Lung (tissue), 12 donors: ENCODE data around the gene SRP54. TPM values are rescaled to one million over a fixed set of nuclear protein-coding genes. Genes with fewer than 3 reads are reported as not detected.

ENCODE experiments used
- ATAC-seq: fragments of 200-7000 bp; cut with Tn5 transposase; one replicate; pipeline ENCODE4 v1.9.1; 2020; ENCODE audit warnings: moderate number of reproducible peaks; ENCODE audit not compliant: insufficient read depth, low FRiP score
- DNase-seq, 3 donors: peaks; one replicate each; pipeline ENCODE4 v3.0.0-alpha.2; 2013 to 2017
- H3K27ac ChIP-seq, 2 donors: one replicate each; pipeline ENCODE4 v1.5.1; 2013; ENCODE audit warnings: mild to moderate bottlenecking in 2 of 2, moderate library complexity in 2 of 2, control low read depth in 1 of 2, inconsistent platforms in 1 of 2, low read depth in 1 of 2, low read length in 1 of 2
- H3K27me3 ChIP-seq, 3 donors: one replicate each; pipeline ENCODE4 v1.5.1; 2013; ENCODE audit warnings: low read length in 2 of 3; ENCODE audit not compliant: control insufficient read depth in 3 of 3, insufficient read depth in 3 of 3
- H3K36me3 ChIP-seq, 4 donors: one replicate each; pipeline ENCODE4 v1.5.1; 2013; ENCODE audit warnings: low read length in 4 of 4, mild to moderate bottlenecking in 1 of 4, moderate library complexity in 1 of 4; ENCODE audit not compliant: control insufficient read depth in 4 of 4, insufficient read depth in 4 of 4
- H3K4me1 ChIP-seq, 5 donors: one replicate each; pipeline ENCODE4 v1.5.1; 2013; ENCODE audit warnings: low read length in 5 of 5, mild to moderate bottlenecking in 2 of 5, moderate library complexity in 1 of 5; ENCODE audit not compliant: control insufficient read depth in 5 of 5, insufficient read depth in 5 of 5
- H3K4me3 ChIP-seq: one replicate; pipeline ENCODE4 v1.5.1; 2013; ENCODE audit warnings: mild to moderate bottlenecking, control low read depth, moderate library complexity
- H3K9ac ChIP-seq, 2 donors: one replicate each; pipeline ENCODE4 v1.5.1; 2013; ENCODE audit warnings: low read length in 2 of 2, control low read depth in 1 of 2; ENCODE audit not compliant: insufficient read depth in 1 of 2
- H3K9me3 ChIP-seq, 4 donors: one replicate each; pipeline ENCODE4 v1.5.1; 2013; ENCODE audit warnings: low read length in 3 of 4, mild to moderate bottlenecking in 1 of 4, moderate library complexity in 1 of 4; ENCODE audit not compliant: control insufficient read depth in 4 of 4, insufficient read depth in 3 of 4
- WGBS, 2 donors: extraction: QIAGEN DNeasy Blood & Tissue Kit; methylation state at CpG; one replicate each; pipeline ENCODE4 v1.1.7; 2013; 5-methylcytosine and 5-hydroxymethylcytosine counted together
- polyA plus RNA-seq, 2 donors: library from polyadenylated mRNA; stranded (reverse); fragments of 200-250 nt; gene quantifications; one replicate each; pipeline ENCODE4 v1.2.1, GENCODE V29; 2013
- total RNA-seq, 2 donors: library from RNA; depleted of rRNA in 1 of 2; stranded (reverse); fragments of >200 nt in 1 of 2; gene quantifications; one replicate each; pipeline ENCODE4 v1.2.1, GENCODE V29; 2014 to 2021
- TF ChIP-seq, protein P1 (sequence below): IDR thresholded peaks from 2 replicates; pipeline ENCODE4 v1.5.1; 2012; ENCODE audit warnings: mild to moderate bottlenecking; ENCODE audit errors: control extremely low read depth, extremely low read depth
- donor health status: control.
- donor health status: control.
- donor health status: Bipolar disorder and iron deficiency.
- donor health status: healthy.
- donor health status: DM: yes; HTN: yes; CAD: no.

SRP54 gene
- total and polyA plus RNA-seq, 4 donors, result 24.5 to 92.8 (median 44.8) TPM

DNA sequence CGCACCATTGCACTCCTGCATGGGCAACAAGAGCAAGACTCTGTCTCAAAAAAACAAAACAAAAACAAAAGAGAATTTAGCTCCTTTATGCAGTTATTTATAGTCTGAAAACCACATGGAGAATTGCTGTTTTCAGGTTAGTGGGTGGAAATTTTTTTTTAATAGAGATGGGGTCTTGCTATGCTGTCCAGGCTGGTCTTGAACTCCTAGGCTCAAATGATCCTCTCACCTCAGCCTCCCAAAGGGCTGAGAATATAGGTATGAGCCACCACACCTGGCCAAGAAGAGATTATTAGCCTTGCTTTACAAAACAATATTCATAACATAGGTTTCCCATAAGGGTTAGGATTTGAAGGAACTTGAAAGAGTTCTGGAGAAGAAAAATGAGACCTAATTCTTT is 12.1 kb upstream of the SRP54 start:
- Histone ChIP-seq H3K36me3 (peaks cover 4 to 7% (median 7%) of the 10 kb centered on the region in 4 donors), H3K27me3 (no peaks in the 10 kb centered on the region), H3K27ac (no peak overlapping the region), H3K9ac (no peak overlapping the region), H3K9me3 (no peaks in the 10 kb centered on the region), H3K4me1 (peaks cover 0 to 2% (median 0%) of the 10 kb centered on the region in 5 donors), H3K4me3 (no peak overlapping the region)
- DNase-seq (no peak), ATAC-seq (no peak)
- TF ChIP-seq, protein P1, sequence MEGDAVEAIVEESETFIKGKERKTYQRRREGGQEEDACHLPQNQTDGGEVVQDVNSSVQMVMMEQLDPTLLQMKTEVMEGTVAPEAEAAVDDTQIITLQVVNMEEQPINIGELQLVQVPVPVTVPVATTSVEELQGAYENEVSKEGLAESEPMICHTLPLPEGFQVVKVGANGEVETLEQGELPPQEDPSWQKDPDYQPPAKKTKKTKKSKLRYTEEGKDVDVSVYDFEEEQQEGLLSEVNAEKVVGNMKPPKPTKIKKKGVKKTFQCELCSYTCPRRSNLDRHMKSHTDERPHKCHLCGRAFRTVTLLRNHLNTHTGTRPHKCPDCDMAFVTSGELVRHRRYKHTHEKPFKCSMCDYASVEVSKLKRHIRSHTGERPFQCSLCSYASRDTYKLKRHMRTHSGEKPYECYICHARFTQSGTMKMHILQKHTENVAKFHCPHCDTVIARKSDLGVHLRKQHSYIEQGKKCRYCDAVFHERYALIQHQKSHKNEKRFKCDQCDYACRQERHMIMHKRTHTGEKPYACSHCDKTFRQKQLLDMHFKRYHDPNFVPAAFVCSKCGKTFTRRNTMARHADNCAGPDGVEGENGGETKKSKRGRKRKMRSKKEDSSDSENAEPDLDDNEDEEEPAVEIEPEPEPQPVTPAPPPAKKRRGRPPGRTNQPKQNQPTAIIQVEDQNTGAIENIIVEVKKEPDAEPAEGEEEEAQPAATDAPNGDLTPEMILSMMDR, result no peak
- WGBS, 2 donors, result 95 to 100% methylated on average over 1 of the region's 1 CpG

DNA sequence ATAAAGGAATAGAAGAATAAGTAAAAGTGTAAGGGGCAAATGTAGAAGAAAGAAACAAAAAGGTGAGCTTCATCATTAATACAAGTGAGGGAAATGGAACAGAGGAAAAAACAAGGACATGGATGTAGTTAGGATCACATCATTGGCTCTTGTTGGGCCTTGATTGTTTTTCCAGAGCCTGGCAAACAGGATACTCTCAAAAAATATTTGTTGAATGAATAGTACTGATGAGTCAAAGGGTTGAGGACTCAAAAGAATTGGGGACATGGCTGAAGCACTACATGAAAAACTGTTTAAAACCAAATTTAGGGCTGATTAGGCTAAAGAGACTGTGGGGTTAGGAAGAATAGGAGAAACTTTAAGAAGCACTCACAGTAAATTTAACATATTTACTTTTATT is 11.4 kb upstream of the SRP54 start:
- DNase-seq (no peak), ATAC-seq (no peak)
- H3K9ac ChIP-seq, result no peak overlapping the region
- H3K27ac ChIP-seq, result no peak overlapping the region
- H3K27me3 ChIP-seq, result no peaks in the 10 kb centered on the region
- TF ChIP-seq, protein P1, result no peak
- no peaks in the 10 kb centered on the region for H3K9me3 ChIP-seq
- H3K4me1 ChIP-seq, result peaks cover 0 to 2% (median 0%) of the 10 kb centered on the region in 5 donors
- no peak overlapping the region for H3K4me3 ChIP-seq
- peaks cover 4 to 7% (median 6%) of the 10 kb centered on the region in 4 donors for H3K36me3 ChIP-seq

DNA sequence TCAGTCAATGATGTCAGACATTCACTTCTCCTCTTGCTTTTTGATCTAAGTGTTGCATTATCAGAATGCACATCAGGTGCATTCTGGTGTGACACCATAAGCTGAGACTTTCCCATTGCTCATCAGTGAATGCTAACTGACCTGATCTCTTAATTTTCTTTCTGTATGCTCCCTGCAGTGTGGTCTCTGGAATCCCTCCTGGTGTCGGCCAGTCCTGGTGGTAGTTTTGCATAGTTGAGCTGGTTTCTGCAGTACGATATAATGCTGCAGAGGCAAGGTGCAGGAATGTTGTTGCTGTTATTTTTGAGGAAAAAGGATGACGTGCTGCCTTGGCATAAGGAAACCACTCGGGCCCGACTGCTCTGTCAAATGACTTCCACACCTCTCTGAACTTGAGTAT is 11.0 kb upstream of the SRP54 start:
- no peak overlapping the region for H3K9ac ChIP-seq
- TF ChIP-seq, protein P1, result no peak
- H3K4me3 ChIP-seq, result no peak overlapping the region
- no peaks in the 10 kb centered on the region for H3K9me3 ChIP-seq
- no peak for DNase-seq
- H3K4me1 ChIP-seq, result peaks cover 0 to 2% (median 0%) of the 10 kb centered on the region in 5 donors
- no peak overlapping the region for H3K27ac ChIP-seq
- 84 to 91% methylated on average over 5 of the region's 5 CpGs for WGBS, 2 donors
- H3K36me3 ChIP-seq, result peaks cover 4 to 7% (median 6%) of the 10 kb centered on the region in 4 donors
- H3K27me3 ChIP-seq, result no peaks in the 10 kb centered on the region
- no peak for ATAC-seq

DNA sequence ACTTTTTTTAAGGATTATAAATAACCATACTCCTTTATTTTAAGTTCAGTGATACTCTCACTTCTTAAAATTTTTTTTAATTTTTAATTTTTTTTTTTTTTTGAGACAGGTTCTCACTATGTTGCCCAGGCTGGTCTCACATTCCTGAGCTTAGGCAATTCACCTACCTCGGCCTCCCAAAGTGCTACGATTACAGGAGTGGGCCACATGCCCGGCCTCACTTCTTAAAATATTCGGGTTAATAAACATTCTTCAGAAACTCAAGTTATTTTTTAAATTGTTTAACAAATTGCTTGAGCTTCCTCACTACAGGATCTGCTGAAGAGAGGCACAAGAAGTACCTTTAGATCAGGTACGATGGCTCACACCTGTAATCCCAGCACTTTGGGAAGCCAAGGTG is 4.3 kb upstream of the SRP54 start:
- ATAC-seq (no peak), DNase-seq (no peak)
- WGBS, 2 donors, result 82 to 87% methylated on average over 5 of the region's 5 CpGs
- H3K27me3 ChIP-seq, result no peaks in the 10 kb centered on the region
- no peaks in the 10 kb centered on the region for H3K9me3 ChIP-seq
- TF ChIP-seq, protein P1, result no peak
- H3K27ac ChIP-seq, result no peak overlapping the region
- no peak overlapping the region for H3K4me3 ChIP-seq
- no peak overlapping the region for H3K9ac ChIP-seq
- H3K4me1 ChIP-seq, result peaks cover 0 to 8% (median 4%) of the 10 kb centered on the region in 5 donors
- H3K36me3 ChIP-seq, result peaks cover 0 to 6% (median 0%) of the 10 kb centered on the region in 4 donors
